Gastroesophageal sphincter (tissue), 3 donors: ENCODE measurements around the gene CACNA1F.

Experiments
- EP300 ChIP-seq: sonication (generic); formaldehyde crosslinking; IDR thresholded peaks from one replicate; pipeline ENCODE4 v1.6.1; 2017; ENCODE audit warnings: antibody characterized with exemption, mild to moderate bottlenecking
- POLR2A ChIP-seq, 2 donors: fragments of 450-650 bp; IDR thresholded peaks; one replicate each; pipeline ENCODE4 v1.6.1; 2017; ENCODE audit warnings: antibody characterized with exemption in 2 of 2, mild to moderate bottlenecking in 2 of 2, moderate library complexity in 1 of 2
- POLR2AphosphoS5 ChIP-seq: sonication (generic); formaldehyde crosslinking; IDR thresholded peaks from one replicate; pipeline ENCODE4 v1.6.1; 2017; ENCODE audit warnings: antibody characterized with exemption
- TF ChIP-seq, protein P1 (sequence below), 4 experiments: fragments of 200-600 bp in 2 of 4; fragments of 450-650 bp in 2 of 4; sonication (generic) in 1 of 4; IDR thresholded peaks; one replicate each; pipeline ENCODE4 v1.5.1; 2017 to 2019; ENCODE audit warnings: antibody characterized with exemption in 4 of 4, mild to moderate bottlenecking in 2 of 4, moderate library complexity in 2 of 4

- no peak for TF ChIP-seq POLR2A (IDR thresholded peaks at IDR 0.05)
- TF ChIP-seq, protein P1, sequence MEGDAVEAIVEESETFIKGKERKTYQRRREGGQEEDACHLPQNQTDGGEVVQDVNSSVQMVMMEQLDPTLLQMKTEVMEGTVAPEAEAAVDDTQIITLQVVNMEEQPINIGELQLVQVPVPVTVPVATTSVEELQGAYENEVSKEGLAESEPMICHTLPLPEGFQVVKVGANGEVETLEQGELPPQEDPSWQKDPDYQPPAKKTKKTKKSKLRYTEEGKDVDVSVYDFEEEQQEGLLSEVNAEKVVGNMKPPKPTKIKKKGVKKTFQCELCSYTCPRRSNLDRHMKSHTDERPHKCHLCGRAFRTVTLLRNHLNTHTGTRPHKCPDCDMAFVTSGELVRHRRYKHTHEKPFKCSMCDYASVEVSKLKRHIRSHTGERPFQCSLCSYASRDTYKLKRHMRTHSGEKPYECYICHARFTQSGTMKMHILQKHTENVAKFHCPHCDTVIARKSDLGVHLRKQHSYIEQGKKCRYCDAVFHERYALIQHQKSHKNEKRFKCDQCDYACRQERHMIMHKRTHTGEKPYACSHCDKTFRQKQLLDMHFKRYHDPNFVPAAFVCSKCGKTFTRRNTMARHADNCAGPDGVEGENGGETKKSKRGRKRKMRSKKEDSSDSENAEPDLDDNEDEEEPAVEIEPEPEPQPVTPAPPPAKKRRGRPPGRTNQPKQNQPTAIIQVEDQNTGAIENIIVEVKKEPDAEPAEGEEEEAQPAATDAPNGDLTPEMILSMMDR (IDR thresholded peaks at IDR 0.05), result no peak
- no peak for TF ChIP-seq POLR2AphosphoS5
- TF ChIP-seq EP300, result no peak
Observed at GRCh38 chrX:49208399-49208798, 24.7 kb downstream of the CACNA1F start.
